ENCODE results near the gene LRRN2.

LRRN2 gene

GRCh38 chr1:204600203-204600602 lies 85.3 kb downstream of the LRRN2 start:
- no peak for DNase-seq (ENCODE audit: low spot score)

- no peak for DNase-seq (ENCODE audit: low spot score)
Observed at GRCh38 chr1:204599596-204599995, 85.9 kb downstream of the LRRN2 start.

GRCh38 chr1:204599098-204599497 lies 86.4 kb downstream of the LRRN2 start:
- DNase-seq (ENCODE audit: low spot score): no peak

GRCh38 chr1:204598319-204598969 lies 87.1 kb downstream of the LRRN2 start:
- no peak for DNase-seq (ENCODE audit: low spot score)

- DNase-seq (ENCODE audit: low spot score): no peak
Observed at GRCh38 chr1:204592246-204592948, 93.1 kb downstream of the LRRN2 start.

GRCh38 chr1:204591473-204592090 lies 94.0 kb downstream of the LRRN2 start:
- DNase-seq (ENCODE audit: low spot score): peak; percentile 64

GRCh38 chr1:204589409-204590038 lies 96.0 kb downstream of the LRRN2 start:
- DNase-seq (ENCODE audit: low spot score): peak; percentile 37

- no peak for DNase-seq (ENCODE audit: low spot score)
Observed at GRCh38 chr1:204588826-204589225, 96.7 kb downstream of the LRRN2 start.

- no peak for DNase-seq (ENCODE audit: low spot score)
Observed at GRCh38 chr1:204587621-204588020, 97.9 kb downstream of the LRRN2 start.

GRCh38 chr1:204584699-204585372 lies 100.7 kb downstream of the LRRN2 start:
- no peak for DNase-seq (ENCODE audit: low spot score)

GRCh38 chr1:204583909-204584632 lies 101.5 kb downstream of the LRRN2 start:
- DNase-seq (ENCODE audit: low spot score): no peak

GRCh38 chr1:204581759-204582158 lies 103.8 kb downstream of the LRRN2 start:
- no peak for DNase-seq (ENCODE audit: low spot score)

GRCh38 chr1:204580862-204581261 lies 104.7 kb downstream of the LRRN2 start:
- no peak for DNase-seq (ENCODE audit: low spot score)

- no peak for DNase-seq (ENCODE audit: low spot score)
Observed at GRCh38 chr1:204579681-204580080, 105.9 kb downstream of the LRRN2 start.

GRCh38 chr1:204578867-204579664 lies 106.5 kb downstream of the LRRN2 start:
- DNase-seq (ENCODE audit: low spot score): peak; percentile 51

GRCh38 chr1:204577794-204578478 lies 107.6 kb downstream of the LRRN2 start:
- no peak for DNase-seq (ENCODE audit: low spot score)

- DNase-seq (ENCODE audit: low spot score): no peak
Observed at GRCh38 chr1:204576422-204576821, 109.1 kb downstream of the LRRN2 start.

- no peak for DNase-seq (ENCODE audit: low spot score)
Observed at GRCh38 chr1:204575221-204576190, 110.0 kb downstream of the LRRN2 start.

- DNase-seq (ENCODE audit: low spot score): no peak
Observed at GRCh38 chr1:204574865-204575163, 110.7 kb downstream of the LRRN2 start.

Data from hepatic stellate cell (primary cell).